Neural cell (in vitro differentiated cells): ENCODE measurements around the gene CFAP58. TPM values are rescaled to one million over a fixed set of nuclear protein-coding genes. Genes with fewer than 3 reads are reported as not detected.
A peak's percentile ranks its signal among the peaks of the same experiment; 100 is the strongest.

Source experiments
- H2AFZ ChIP-seq: fragments of 200-600, 300-800 bp; sonication (generic), shearing (Covaris generic); 2 replicates; pipeline ENCODE4 v1.6.0; 2014; ENCODE audit warnings: low read depth, mild to moderate bottlenecking, antibody characterized with exemption, low read length, moderate library complexity
- H3F3A ChIP-seq: fragments of 200-600 bp; shearing (Covaris generic); 2 replicates; pipeline ENCODE4 v1.6.1; 2016; ENCODE audit warnings: mild to moderate bottlenecking, moderate library complexity, mixed read lengths, antibody characterized with exemption, low read length; ENCODE audit not compliant: insufficient read depth, poor library complexity, severe bottlenecking
- H3K27ac ChIP-seq: fragments of 200-600, 300-800 bp; sonication (generic), shearing (Covaris generic); 2 replicates; pipeline ENCODE4 v1.5.1; 2014; ENCODE audit warnings: mild to moderate bottlenecking, low read length, moderate library complexity
- H3K27me3 ChIP-seq: fragments of 300-800, 200-600 bp; sonication (generic), shearing (Covaris generic); 2 replicates; pipeline ENCODE4 v1.6.0; 2014; ENCODE audit warnings: mild to moderate bottlenecking, low read depth, low read length, moderate library complexity; ENCODE audit not compliant: insufficient read depth
- H3K36me3 ChIP-seq: fragments of 300-800, 200-600 bp; sonication (generic), shearing (Covaris generic); 2 replicates; pipeline ENCODE4 v1.5.1; 2014; ENCODE audit warnings: mild to moderate bottlenecking, antibody characterized with exemption, low read length, moderate library complexity; ENCODE audit not compliant: insufficient read depth
- H3K4me2 ChIP-seq: fragments of 300-800, 200-600 bp; sonication (generic), shearing (Covaris generic); 2 replicates; pipeline ENCODE4 v1.6.0; 2014; ENCODE audit warnings: mild to moderate bottlenecking, low read length
- H3K4me3 ChIP-seq: fragments of 300-800, 200-600 bp; sonication (generic), shearing (Covaris generic); 2 replicates; pipeline ENCODE4 v1.5.1; 2014; ENCODE audit warnings: mild to moderate bottlenecking, low read length, moderate library complexity
- H3K79me2 ChIP-seq: fragments of 200-600 bp; shearing (Covaris generic); replicated peaks from 2 replicates; pipeline ENCODE4 v1.6.0; 2014; ENCODE audit warnings: mild to moderate bottlenecking, low read length, moderate library complexity; ENCODE audit not compliant: insufficient read depth
- H3K9ac ChIP-seq: fragments of 300-800, 200-600 bp; sonication (generic), shearing (Covaris generic); 2 replicates; pipeline ENCODE4 v1.6.1; 2016; ENCODE audit warnings: mild to moderate bottlenecking, low read length, mixed read lengths
- H3K9me2 ChIP-seq: fragments of 200-600 bp; shearing (Covaris generic); 2 replicates; pipeline ENCODE4 v1.6.1; 2016; ENCODE audit warnings: mild to moderate bottlenecking, low read length, mixed read lengths; ENCODE audit not compliant: insufficient read depth
- H3K9me3 ChIP-seq: fragments of 200-600, 300-800 bp; sonication (generic), shearing (Covaris generic); 2 replicates; pipeline ENCODE4 v1.6.1; 2016; ENCODE audit warnings: mild to moderate bottlenecking, mixed run types, low read length, moderate library complexity, mixed read lengths
- H4K20me1 ChIP-seq: fragments of 200-600 bp; shearing (Covaris generic); 2 replicates; pipeline ENCODE4 v1.6.1; 2016; ENCODE audit warnings: mild to moderate bottlenecking, mixed run types; ENCODE audit not compliant: insufficient read depth
- EP300 ChIP-seq: fragments of 450-650 bp; conservative IDR thresholded peaks from 2 replicates; pipeline ENCODE4 v1.6.1; 2014; ENCODE audit warnings: antibody characterized with exemption, mild to moderate bottlenecking, moderate library complexity; ENCODE audit not compliant: poor library complexity, severe bottlenecking
- EZH2 ChIP-seq: fragments of 200-600, 300-800 bp; shearing (Covaris generic), sonication (generic); IDR thresholded peaks from 2 replicates; pipeline ENCODE4 v1.6.1; 2014; ENCODE audit warnings: antibody characterized with exemption, low read length, borderline replicate concordance, mild to moderate bottlenecking; ENCODE audit not compliant: insufficient read depth, poor library complexity, severe bottlenecking
- MXI1 ChIP-seq: fragments of 450-650 bp; conservative IDR thresholded peaks from 2 replicates; pipeline ENCODE4 v1.6.1; 2014; ENCODE audit warnings: antibody characterized with exemption, mild to moderate bottlenecking; ENCODE audit not compliant: poor library complexity, severe bottlenecking
- POLR2AphosphoS5 ChIP-seq: IDR thresholded peaks from 2 replicates; pipeline ENCODE4 v1.6.1; 2012
- RAD21 ChIP-seq: fragments of 450-650 bp; conservative IDR thresholded peaks from 2 replicates; pipeline ENCODE4 v1.6.1; 2014; ENCODE audit warnings: antibody characterized with exemption, mild to moderate bottlenecking, moderate library complexity
- SMC3 ChIP-seq: fragments of 450-650 bp; conservative IDR thresholded peaks from 2 replicates; pipeline ENCODE4 v1.6.1; 2014; ENCODE audit warnings: antibody characterized with exemption, mild to moderate bottlenecking, moderate library complexity; ENCODE audit not compliant: poor library complexity
- TAF1 ChIP-seq: IDR thresholded peaks from 2 replicates; pipeline ENCODE4 v1.6.1; 2012; ENCODE audit warnings: low read depth
- polyA plus RNA-seq: library from polyadenylated mRNA; depleted of rRNA; stranded (reverse); fragments of >200 nt; gene quantifications from 2 replicates; pipeline ENCODE4 v1.2.3, GENCODE V29; 2014
- TF ChIP-seq, protein P1 (sequence below): fragments of 450-650 bp; IDR thresholded peaks from 2 replicates; pipeline ENCODE4 v1.5.1; 2014; ENCODE audit warnings: antibody characterized with exemption, mild to moderate bottlenecking, moderate library complexity; ENCODE audit not compliant: poor library complexity, severe bottlenecking
- TF ChIP-seq, protein P2 (sequence below): IDR thresholded peaks from 2 replicates; pipeline ENCODE4 v1.6.1; 2012; ENCODE audit warnings: borderline replicate concordance

CFAP58 gene
- polyA plus RNA-seq, 1 donor from 2014 or later: not detected

DNA sequence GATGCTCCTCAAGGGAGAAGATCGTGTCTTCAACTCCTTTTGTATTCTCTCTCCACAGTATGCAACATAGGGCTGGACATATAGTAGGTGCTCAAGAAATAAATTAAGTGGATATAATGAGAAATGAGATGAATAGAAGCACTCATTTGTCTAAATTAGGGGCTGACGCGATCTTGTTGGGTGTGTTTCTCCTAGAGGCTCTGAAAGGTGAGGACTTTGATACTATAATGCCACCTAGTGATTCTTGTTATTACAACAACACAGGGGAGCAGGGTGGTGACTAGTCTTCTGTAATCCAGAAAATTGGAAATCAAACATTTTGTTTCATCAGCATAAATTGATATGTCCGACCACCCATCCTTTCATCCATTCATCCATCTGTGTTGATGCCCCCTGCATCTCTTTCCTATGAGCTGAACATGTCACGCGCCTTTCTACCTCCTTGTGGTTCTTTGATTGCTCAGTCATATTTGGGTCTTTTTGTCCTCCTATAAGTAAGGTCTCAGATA, 3.5 kb upstream of the CFAP58 start:
- Histone ChIP-seq H3F3A (no peaks in the 10 kb centered on the region), H3K4me2 (no peak overlapping the region), H4K20me1 (no peaks in the 10 kb centered on the region), H3K36me3 (no peaks in the 10 kb centered on the region), H3K27me3 (peaks cover 8% of the 10 kb centered on the region), H3K79me2 (no peaks in the 10 kb centered on the region), H3K4me3 (no peak overlapping the region), H2AFZ (no peak overlapping the region), H3K9ac (no peak overlapping the region), H3K9me3 (no peaks in the 10 kb centered on the region), H3K9me2 (no peaks in the 10 kb centered on the region), H3K27ac (no peak overlapping the region)
- TF ChIP-seq EP300: no peak
- TF ChIP-seq, protein P1, sequence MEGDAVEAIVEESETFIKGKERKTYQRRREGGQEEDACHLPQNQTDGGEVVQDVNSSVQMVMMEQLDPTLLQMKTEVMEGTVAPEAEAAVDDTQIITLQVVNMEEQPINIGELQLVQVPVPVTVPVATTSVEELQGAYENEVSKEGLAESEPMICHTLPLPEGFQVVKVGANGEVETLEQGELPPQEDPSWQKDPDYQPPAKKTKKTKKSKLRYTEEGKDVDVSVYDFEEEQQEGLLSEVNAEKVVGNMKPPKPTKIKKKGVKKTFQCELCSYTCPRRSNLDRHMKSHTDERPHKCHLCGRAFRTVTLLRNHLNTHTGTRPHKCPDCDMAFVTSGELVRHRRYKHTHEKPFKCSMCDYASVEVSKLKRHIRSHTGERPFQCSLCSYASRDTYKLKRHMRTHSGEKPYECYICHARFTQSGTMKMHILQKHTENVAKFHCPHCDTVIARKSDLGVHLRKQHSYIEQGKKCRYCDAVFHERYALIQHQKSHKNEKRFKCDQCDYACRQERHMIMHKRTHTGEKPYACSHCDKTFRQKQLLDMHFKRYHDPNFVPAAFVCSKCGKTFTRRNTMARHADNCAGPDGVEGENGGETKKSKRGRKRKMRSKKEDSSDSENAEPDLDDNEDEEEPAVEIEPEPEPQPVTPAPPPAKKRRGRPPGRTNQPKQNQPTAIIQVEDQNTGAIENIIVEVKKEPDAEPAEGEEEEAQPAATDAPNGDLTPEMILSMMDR: peak; percentile 86
- TF ChIP-seq, protein P2, sequence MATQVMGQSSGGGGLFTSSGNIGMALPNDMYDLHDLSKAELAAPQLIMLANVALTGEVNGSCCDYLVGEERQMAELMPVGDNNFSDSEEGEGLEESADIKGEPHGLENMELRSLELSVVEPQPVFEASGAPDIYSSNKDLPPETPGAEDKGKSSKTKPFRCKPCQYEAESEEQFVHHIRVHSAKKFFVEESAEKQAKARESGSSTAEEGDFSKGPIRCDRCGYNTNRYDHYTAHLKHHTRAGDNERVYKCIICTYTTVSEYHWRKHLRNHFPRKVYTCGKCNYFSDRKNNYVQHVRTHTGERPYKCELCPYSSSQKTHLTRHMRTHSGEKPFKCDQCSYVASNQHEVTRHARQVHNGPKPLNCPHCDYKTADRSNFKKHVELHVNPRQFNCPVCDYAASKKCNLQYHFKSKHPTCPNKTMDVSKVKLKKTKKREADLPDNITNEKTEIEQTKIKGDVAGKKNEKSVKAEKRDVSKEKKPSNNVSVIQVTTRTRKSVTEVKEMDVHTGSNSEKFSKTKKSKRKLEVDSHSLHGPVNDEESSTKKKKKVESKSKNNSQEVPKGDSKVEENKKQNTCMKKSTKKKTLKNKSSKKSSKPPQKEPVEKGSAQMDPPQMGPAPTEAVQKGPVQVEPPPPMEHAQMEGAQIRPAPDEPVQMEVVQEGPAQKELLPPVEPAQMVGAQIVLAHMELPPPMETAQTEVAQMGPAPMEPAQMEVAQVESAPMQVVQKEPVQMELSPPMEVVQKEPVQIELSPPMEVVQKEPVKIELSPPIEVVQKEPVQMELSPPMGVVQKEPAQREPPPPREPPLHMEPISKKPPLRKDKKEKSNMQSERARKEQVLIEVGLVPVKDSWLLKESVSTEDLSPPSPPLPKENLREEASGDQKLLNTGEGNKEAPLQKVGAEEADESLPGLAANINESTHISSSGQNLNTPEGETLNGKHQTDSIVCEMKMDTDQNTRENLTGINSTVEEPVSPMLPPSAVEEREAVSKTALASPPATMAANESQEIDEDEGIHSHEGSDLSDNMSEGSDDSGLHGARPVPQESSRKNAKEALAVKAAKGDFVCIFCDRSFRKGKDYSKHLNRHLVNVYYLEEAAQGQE: no peak
- TF ChIP-seq EZH2: no peak
- TF ChIP-seq POLR2AphosphoS5: no peak
- peak; percentile 84 for TF ChIP-seq SMC3
- TF ChIP-seq TAF1: no peak
- TF ChIP-seq RAD21: peak; percentile 87
- TF ChIP-seq MXI1: no peak

DNA sequence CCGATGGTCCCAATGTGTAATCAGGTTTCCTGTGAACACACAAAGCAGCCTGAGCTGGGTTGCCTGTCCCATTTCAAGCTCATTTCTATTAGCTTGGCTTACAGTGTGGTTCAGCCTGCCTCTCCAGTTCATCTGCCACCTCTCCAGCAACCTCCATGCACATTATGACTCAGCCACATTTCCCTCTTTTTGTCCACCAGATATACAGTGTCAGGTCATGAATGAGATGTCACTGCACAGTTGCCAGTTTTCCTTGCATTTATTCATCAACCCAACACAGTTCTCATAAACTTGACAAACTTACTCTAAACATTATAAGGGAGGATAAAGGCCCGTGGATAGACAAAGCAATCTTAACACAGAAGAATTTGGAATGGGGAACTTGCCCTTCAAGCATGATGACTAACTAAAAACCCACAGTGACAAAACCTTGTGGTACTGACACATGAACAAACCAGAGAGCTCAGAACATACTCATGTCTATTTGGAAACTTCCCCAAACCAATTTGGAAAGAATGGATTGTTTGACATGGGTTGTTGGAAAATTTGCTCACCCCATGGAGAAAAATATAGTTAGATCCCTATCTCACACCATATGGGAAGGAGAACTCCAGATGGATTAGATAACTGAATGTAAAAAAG, 2.5 kb upstream of the CFAP58 start:
- H2AFZ ChIP-seq: no peak overlapping the region
- H3K4me2 ChIP-seq: no peak overlapping the region
- TF ChIP-seq, protein P2: no peak
- TF ChIP-seq EZH2 (no peak), POLR2AphosphoS5 (no peak), RAD21 (no peak), MXI1 (no peak), SMC3 (no peak), TAF1 (no peak), EP300 (no peak)
- TF ChIP-seq, protein P1: no peak
- no peaks in the 10 kb centered on the region for H4K20me1 ChIP-seq
- no peak overlapping the region for H3K4me3 ChIP-seq
- no peaks in the 10 kb centered on the region for H3K36me3 ChIP-seq
- no peaks in the 10 kb centered on the region for H3K9me2 ChIP-seq
- H3K9me3 ChIP-seq: no peaks in the 10 kb centered on the region
- no peak overlapping the region for H3K9ac ChIP-seq
- no peaks in the 10 kb centered on the region for H3K79me2 ChIP-seq
- H3K27me3 ChIP-seq: peaks cover 8% of the 10 kb centered on the region
- H3F3A ChIP-seq: no peaks in the 10 kb centered on the region
- H3K27ac ChIP-seq: no peak overlapping the region
